Measurements from ENCODE around the gene RNASE13. TPM values are rescaled to one million over a fixed set of nuclear protein-coding genes. Genes with fewer than 3 reads are reported as not detected.

RNASE13 gene
- total RNA-seq, 1 experiment from 2014 or later: not detected

DNA sequence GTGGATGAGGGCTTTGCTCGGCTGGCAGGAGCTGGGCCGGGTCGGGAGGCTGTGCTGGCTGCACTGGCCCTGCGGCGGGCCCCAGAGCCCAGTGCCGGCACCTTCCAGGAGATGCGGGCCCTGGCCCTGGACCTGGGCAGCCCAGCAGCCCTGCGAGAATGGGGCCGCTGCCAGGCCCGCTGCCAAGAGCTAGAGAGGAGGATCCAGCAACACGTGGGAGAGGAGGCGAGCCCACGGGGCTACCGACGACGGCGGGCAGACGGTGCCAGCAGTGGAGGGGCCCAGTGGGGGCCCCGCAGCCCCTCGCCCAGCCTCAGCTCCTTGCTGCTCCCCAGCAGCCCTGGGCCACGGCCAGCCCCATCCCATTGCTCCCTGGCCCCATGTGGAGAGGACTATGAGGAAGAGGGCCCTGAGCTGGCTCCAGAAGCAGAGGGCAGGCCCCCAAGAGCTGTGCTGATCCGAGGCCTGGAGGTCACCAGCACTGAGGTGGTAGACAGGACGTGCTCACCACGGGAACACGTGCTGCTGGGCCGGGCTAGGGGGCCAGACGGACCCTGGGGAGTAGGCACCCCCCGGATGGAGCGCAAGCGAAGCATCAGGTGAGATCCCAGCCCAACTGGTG lies 47.0 kb upstream of the RNASE13 start:
- H3K36me3 ChIP-seq (ENCODE audit: insufficient read depth, low read length, poor library complexity, severe bottlenecking): peaks cover 91% of the 10 kb centered on the region
- POLR2A ChIA-PET (ENCODE audit: low non-redundant PET): no interaction called here

GRCh38 chr14:21078726-21079125 lies 44.1 kb upstream of the RNASE13 start:
- intact Hi-C loops (cut with micrococcal nuclease; ENCODE audit: unreplicated experiment): no loop called here
- no TSS peak for BruUV-seq (replicated peaks)
- Histone ChIP-seq H3K4me1 (ENCODE audit: insufficient read depth, low read length, poor library complexity, severe bottlenecking) (no peaks in the 10 kb centered on the region), H3K27ac (ENCODE audit: low read depth, low read length, poor library complexity, severe bottlenecking) (no peak overlapping the region), H3K4me3 (ENCODE audit: low read depth, low read length, poor library complexity, severe bottlenecking) (no peak overlapping the region), H3K36me3 (ENCODE audit: insufficient read depth, low read length, poor library complexity, severe bottlenecking) (peaks cover 89% of the 10 kb centered on the region), H3K9me3 (ENCODE audit: low read depth, low read length, poor library complexity, severe bottlenecking) (no peaks in the 10 kb centered on the region), H3K27me3 (replicated peaks; ENCODE audit: insufficient read depth, low read depth, low read length, poor library complexity) (no peaks in the 10 kb centered on the region)
- POLR2A ChIA-PET (ENCODE audit: low non-redundant PET): no interaction called here
- CTCF ChIA-PET: no interaction called here
- DNase-seq (ENCODE audit: low spot score): no peak
- no peak for TF ChIP-seq EZH2 (IDR thresholded peaks at IDR 0.05; ENCODE audit: borderline replicate concordance, low read depth, low read length, poor library complexity, severe bottlenecking)
- TF ChIP-seq, protein P1, sequence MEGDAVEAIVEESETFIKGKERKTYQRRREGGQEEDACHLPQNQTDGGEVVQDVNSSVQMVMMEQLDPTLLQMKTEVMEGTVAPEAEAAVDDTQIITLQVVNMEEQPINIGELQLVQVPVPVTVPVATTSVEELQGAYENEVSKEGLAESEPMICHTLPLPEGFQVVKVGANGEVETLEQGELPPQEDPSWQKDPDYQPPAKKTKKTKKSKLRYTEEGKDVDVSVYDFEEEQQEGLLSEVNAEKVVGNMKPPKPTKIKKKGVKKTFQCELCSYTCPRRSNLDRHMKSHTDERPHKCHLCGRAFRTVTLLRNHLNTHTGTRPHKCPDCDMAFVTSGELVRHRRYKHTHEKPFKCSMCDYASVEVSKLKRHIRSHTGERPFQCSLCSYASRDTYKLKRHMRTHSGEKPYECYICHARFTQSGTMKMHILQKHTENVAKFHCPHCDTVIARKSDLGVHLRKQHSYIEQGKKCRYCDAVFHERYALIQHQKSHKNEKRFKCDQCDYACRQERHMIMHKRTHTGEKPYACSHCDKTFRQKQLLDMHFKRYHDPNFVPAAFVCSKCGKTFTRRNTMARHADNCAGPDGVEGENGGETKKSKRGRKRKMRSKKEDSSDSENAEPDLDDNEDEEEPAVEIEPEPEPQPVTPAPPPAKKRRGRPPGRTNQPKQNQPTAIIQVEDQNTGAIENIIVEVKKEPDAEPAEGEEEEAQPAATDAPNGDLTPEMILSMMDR (conservative IDR thresholded peaks at IDR 0.05; ENCODE audit: low read depth, low read length): no peak

More for the DNA sequence above, 47.0 kb upstream of the RNASE13 start:
- BruUV-seq (replicated peaks): no TSS peak
- Histone ChIP-seq H3K27me3 (replicated peaks; ENCODE audit: insufficient read depth, low read depth, low read length, poor library complexity) (no peaks in the 10 kb centered on the region), H3K4me1 (ENCODE audit: insufficient read depth, low read length, poor library complexity, severe bottlenecking) (no peaks in the 10 kb centered on the region), H3K9me3 (ENCODE audit: low read depth, low read length, poor library complexity, severe bottlenecking) (no peaks in the 10 kb centered on the region), H3K27ac (ENCODE audit: low read depth, low read length, poor library complexity, severe bottlenecking) (no peak overlapping the region), H3K4me3 (ENCODE audit: low read depth, low read length, poor library complexity, severe bottlenecking) (no peak overlapping the region)
- CTCF ChIA-PET: no interaction called here
- intact Hi-C loops (cut with micrococcal nuclease; ENCODE audit: unreplicated experiment): no loop called here
- no peak for DNase-seq (ENCODE audit: low spot score)
- TF ChIP-seq, protein P1 (conservative IDR thresholded peaks at IDR 0.05; ENCODE audit: low read depth, low read length): no peak
- TF ChIP-seq EZH2 (IDR thresholded peaks at IDR 0.05; ENCODE audit: borderline replicate concordance, low read depth, low read length, poor library complexity, severe bottlenecking): no peak

- no peak overlapping the region for H3K4me3 ChIP-seq (ENCODE audit: low read depth, low read length, poor library complexity, severe bottlenecking)
- intact Hi-C loops (cut with micrococcal nuclease; ENCODE audit: unreplicated experiment): no loop called here
- no peaks in the 10 kb centered on the region for H3K4me1 ChIP-seq (ENCODE audit: insufficient read depth, low read length, poor library complexity, severe bottlenecking)
- H3K27me3 ChIP-seq (replicated peaks; ENCODE audit: insufficient read depth, low read depth, low read length, poor library complexity): no peaks in the 10 kb centered on the region
- ChIA-PET CTCF (no interaction called here), POLR2A (ENCODE audit: low non-redundant PET) (no interaction called here)
- no peak for TF ChIP-seq EZH2 (IDR thresholded peaks at IDR 0.05; ENCODE audit: borderline replicate concordance, low read depth, low read length, poor library complexity, severe bottlenecking)
- TF ChIP-seq, protein P1 (conservative IDR thresholded peaks at IDR 0.05; ENCODE audit: low read depth, low read length): no peak
- no peak for DNase-seq (ENCODE audit: low spot score)
- peaks cover 90% of the 10 kb centered on the region for H3K36me3 ChIP-seq (ENCODE audit: insufficient read depth, low read length, poor library complexity, severe bottlenecking)
- no peaks in the 10 kb centered on the region for H3K9me3 ChIP-seq (ENCODE audit: low read depth, low read length, poor library complexity, severe bottlenecking)
- H3K27ac ChIP-seq (ENCODE audit: low read depth, low read length, poor library complexity, severe bottlenecking): no peak overlapping the region
- no TSS peak for BruUV-seq (replicated peaks)
These were observed 43.7 kb upstream of the RNASE13 start for GRCh38 chr14:21078287-21078686.
